Endothelial cell of umbilical vein (primary cell): ENCODE measurements around the gene CACNA1A. TPM values are rescaled to one million over a fixed set of nuclear protein-coding genes. Genes with fewer than 3 reads are reported as not detected.

ENCODE experiments used
- BruUV-seq: library from RNA; stranded (reverse); fragments of 400-500 nt; replicated peaks from 2 replicates; lab custom pipeline; 2021; lab: Mats Ljungman, UMichigan
- CTCF ChIA-PET: fragments of 300-600, 350-600 bp; sonication (Branson Sonifier 250); formaldehyde crosslinking; loops from one replicate; lab custom pipeline; 2021; ENCODE audit warnings: antibody characterized with exemption, inconsistent platforms; lab: Charles Lee
- POLR2A ChIA-PET: fragments of 300-600, 350-600 bp; sonication (Branson Sonifier 250); formaldehyde crosslinking; loops from one replicate; lab custom pipeline; 2021; ENCODE audit warnings: antibody characterized with exemption, inconsistent platforms; lab: Charles Lee
- DNase-seq: peaks from one replicate; pipeline ENCODE4 v3.0.0-alpha.2; 2011; ENCODE audit warnings: low read depth, low spot score
- FAIRE-seq: peaks from 2 replicates; lab custom pipeline; 2011; peaks lifted over from hg19 to GRCh38; lab: Jason Lieb, UNC
- H2AFZ ChIP-seq: 2 replicates; pipeline ENCODE4 v1.6.0; 2012; ENCODE audit warnings: low read depth, low read length, control low read depth, inconsistent platforms
- H3K27ac ChIP-seq: 2 replicates; pipeline ENCODE4 v1.5.1; 2011; ENCODE audit warnings: low read depth, mild to moderate bottlenecking, control low read depth, low read length, moderate library complexity; ENCODE audit not compliant: insufficient read depth
- H3K27me3 ChIP-seq, 2 experiments: 2 replicates each; pipeline versions ENCODE4 v1.6.0 to v1.6.1; 2011; ENCODE audit warnings: low read length in 2 of 2, mixed read lengths in 1 of 2; ENCODE audit not compliant: control insufficient read depth in 2 of 2, insufficient read depth in 2 of 2
- H3K36me3 ChIP-seq, 2 experiments: 2 replicates in 1 of 2; 3 replicates in 1 of 2; pipeline ENCODE4 v1.5.1; 2011; ENCODE audit warnings: low read length in 2 of 2, mild to moderate bottlenecking in 1 of 2, moderate library complexity in 1 of 2; ENCODE audit not compliant: control insufficient read depth in 2 of 2, insufficient read depth in 2 of 2; ENCODE audit errors: extremely low read depth in 1 of 2
- H3K4me1 ChIP-seq: 3 replicates; pipeline ENCODE4 v1.5.1; 2011; ENCODE audit warnings: mild to moderate bottlenecking, low read length; ENCODE audit not compliant: control insufficient read depth, insufficient read depth; ENCODE audit errors: extremely low read depth
- H3K4me2 ChIP-seq: 2 replicates; pipeline ENCODE4 v1.6.1; 2011; ENCODE audit warnings: low read length, control low read depth, mixed read lengths; ENCODE audit not compliant: insufficient read depth
- H3K4me3 ChIP-seq, 3 experiments: fragments of 200-600 bp in 1 of 3; sonication (generic), shearing (Covaris generic) in 1 of 3; replicated peaks in 1 of 3; 2 replicates each; pipeline ENCODE4 v1.5.1; 2011 to 2016; ENCODE audit warnings: control low read depth in 3 of 3, low read length in 3 of 3, mild to moderate bottlenecking in 2 of 3, inconsistent platforms in 1 of 3, low read depth in 1 of 3, moderate library complexity in 1 of 3; ENCODE audit not compliant: insufficient read depth in 1 of 3
- H3K79me2 ChIP-seq: 2 replicates; pipeline ENCODE4 v1.6.0; 2012; ENCODE audit warnings: low read length, inconsistent platforms; ENCODE audit not compliant: control insufficient read depth, insufficient read depth
- H3K9ac ChIP-seq: replicated peaks from 2 replicates; pipeline ENCODE3; 2011; ENCODE audit warnings: low read length, control low read depth; ENCODE audit not compliant: insufficient read depth; ENCODE audit errors: extremely low read depth
- H3K9me1 ChIP-seq: replicated peaks from 3 replicates; pipeline ENCODE4 v1.6.0; 2011; ENCODE audit warnings: mild to moderate bottlenecking, low read length; ENCODE audit not compliant: control insufficient read depth, insufficient read depth; ENCODE audit errors: extremely low read depth
- H3K9me3 ChIP-seq: replicated peaks from 2 replicates; pipeline ENCODE4 v1.5.1; 2012; ENCODE audit warnings: low read length, inconsistent platforms; ENCODE audit not compliant: control insufficient read depth, insufficient read depth
- H4K20me1 ChIP-seq: replicated peaks from 2 replicates; pipeline ENCODE3; 2011; ENCODE audit warnings: mild to moderate bottlenecking, low read length; ENCODE audit not compliant: control insufficient read depth, insufficient read depth; ENCODE audit errors: extremely low read depth
- EZH2 ChIP-seq: IDR thresholded peaks from 2 replicates; pipeline ENCODE4 v1.6.1; 2012; ENCODE audit warnings: borderline replicate concordance, low read depth, mild to moderate bottlenecking, moderate library complexity, low read length, inconsistent platforms; ENCODE audit not compliant: severe bottlenecking
- FOS ChIP-seq: IDR thresholded peaks from 2 replicates; pipeline ENCODE4 v1.6.1; 2011; ENCODE audit warnings: mild to moderate bottlenecking, low read length, moderate library complexity, borderline replicate concordance; ENCODE audit not compliant: insufficient read depth
- GATA2 ChIP-seq: IDR thresholded peaks from 2 replicates; pipeline ENCODE4 v1.7.0; 2011; ENCODE audit warnings: low read depth, mild to moderate bottlenecking, moderate library complexity, mixed read lengths, low read length; ENCODE audit not compliant: insufficient read length, insufficient read depth
- MYC ChIP-seq: IDR thresholded peaks from one replicate; pipeline ENCODE4 v1.6.1; 2011; ENCODE audit warnings: mild to moderate bottlenecking, low read depth, low read length
- POLR2AphosphoS5 ChIP-seq: IDR thresholded peaks from 2 replicates; pipeline ENCODE4 v1.6.1; 2012; ENCODE audit warnings: low read depth, mild to moderate bottlenecking, control low read depth, low read length, moderate library complexity; ENCODE audit not compliant: insufficient read depth
- dilution Hi-C: fragments of 300-500 bp; cut with MboI; formaldehyde crosslinking; loops from one replicate; pipeline ENCODE4 v1.15.0; 2019; ENCODE audit warnings: low sequenced_read_pairs; ENCODE audit not compliant: extremely low pct_ligation_motif_present
- intact Hi-C: fragments of 100-400 bp; cut with micrococcal nuclease; formaldehyde crosslinking; loops from one replicate; pipeline ENCODE4 v1.10.0; 2022
- polyA plus RNA-seq, 4 experiments: library from polyadenylated mRNA; depleted of rRNA in 3 of 4; stranded (reverse) in 3 of 4; unstranded in 1 of 4; fragments of >200 nt; gene quantifications; 2 replicates each; pipeline versions ENCODE4 v1.2.1 to v1.2.3, GENCODE V29; 2011 to 2012; ENCODE audit warnings: missing spikeins in 1 of 4
- total RNA-seq: library from RNA; stranded (reverse); gene quantifications from 2 replicates; pipeline ENCODE4 v1.2.3, GENCODE V29; 2021

Gene CACNA1A
- total and polyA plus RNA-seq, 2 donors (not counting 3 experiments of a cell fraction or from before 2014, with no cell fraction given), result 0.17 to 0.38 TPM

DNA sequence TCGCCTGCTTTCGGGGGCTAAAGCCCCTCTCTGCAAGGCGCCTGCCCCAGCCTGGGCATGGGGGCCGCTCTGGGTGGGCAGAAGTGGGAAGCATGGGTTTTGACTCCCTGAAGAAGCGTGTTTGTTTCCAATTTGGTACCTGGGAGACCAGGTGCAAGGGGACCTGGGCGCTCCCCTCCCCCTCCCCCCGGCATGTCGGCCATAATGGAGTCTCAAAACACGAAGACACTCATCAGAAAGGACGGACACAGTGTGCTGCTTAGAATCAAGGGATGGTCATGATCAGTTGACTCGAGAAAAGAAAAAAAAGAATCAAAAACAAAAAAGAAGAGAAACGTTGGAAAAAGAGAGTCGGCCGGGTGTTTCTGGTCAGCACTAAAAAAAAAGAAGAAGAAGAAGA is 279.3 kb downstream of the CACNA1A start:
- H3K9me3 ChIP-seq, result no peaks in the 10 kb centered on the region
- H3K79me2 ChIP-seq, result no peaks in the 10 kb centered on the region
- no peak overlapping the region for H3K27ac ChIP-seq
- no peak for DNase-seq
- no peaks in the 10 kb centered on the region for H3K4me1 ChIP-seq
- dilution Hi-C loops, result no loop called here
- H4K20me1 ChIP-seq, result no peaks in the 10 kb centered on the region
- H3K9me1 ChIP-seq, result no peaks in the 10 kb centered on the region
- no peak overlapping the region for H3K4me3 ChIP-seq
- POLR2A ChIA-PET, result no interaction called here
- no peak for FAIRE-seq
- H3K36me3 ChIP-seq, result no peaks in the 10 kb centered on the region
- H2AFZ ChIP-seq, result no peak overlapping the region
- no TSS peak for BruUV-seq
- H3K4me2 ChIP-seq, result no peak overlapping the region
- intact Hi-C loops, result no loop called here
- H3K27me3 ChIP-seq, result peaks cover 0 to 2% of the 10 kb centered on the region in 2 experiments
- TF ChIP-seq POLR2AphosphoS5 (no peak), GATA2 (no peak), MYC (no peak), FOS (no peak)
- CTCF ChIA-PET, result no interaction called here
- H3K9ac ChIP-seq, result no peak overlapping the region

DNA sequence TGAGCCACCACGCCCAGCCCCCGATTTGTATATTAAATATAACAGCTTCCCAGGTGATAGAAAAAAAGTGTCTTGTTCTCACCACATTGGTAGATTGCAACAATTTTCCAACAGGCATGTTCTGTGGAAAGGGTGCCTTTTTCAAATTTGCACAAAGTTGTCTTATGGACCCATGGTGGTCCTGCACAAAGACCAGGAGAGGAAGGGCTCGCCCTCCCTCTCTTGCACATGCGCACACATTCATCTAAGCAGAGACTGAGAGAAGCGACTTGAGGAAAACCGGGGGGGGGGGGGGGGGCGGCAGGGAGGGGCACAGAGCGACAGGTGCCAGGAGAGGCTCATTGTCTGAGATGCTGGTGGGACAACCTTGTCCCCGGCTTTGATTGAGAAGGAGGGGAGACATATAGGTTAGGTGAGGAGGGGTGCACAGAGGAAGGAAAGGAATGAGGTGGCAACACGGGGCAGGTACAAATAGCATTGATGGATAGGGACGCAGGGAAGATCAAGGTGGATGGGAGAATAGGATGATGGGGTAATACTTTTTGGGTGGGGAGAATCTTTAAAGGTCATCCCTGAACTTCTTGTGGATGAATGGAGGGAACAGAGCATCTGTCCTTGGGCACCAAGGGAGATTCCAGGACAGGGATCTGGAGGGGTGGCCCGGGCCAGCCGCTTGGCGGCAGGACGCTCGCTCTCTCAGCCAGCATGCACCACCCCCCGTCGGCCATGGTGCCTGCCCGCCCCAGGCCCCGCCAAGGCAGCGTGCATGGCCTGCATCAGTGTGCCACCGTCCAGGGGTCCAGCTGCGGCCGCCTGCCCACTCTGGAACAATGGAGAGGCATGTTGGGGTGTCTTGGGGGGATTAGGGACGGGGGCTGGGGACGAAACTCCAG is 280.1 kb downstream of the CACNA1A start:
- DNase-seq (no peak), FAIRE-seq (no peak)
- Histone ChIP-seq H3K4me2 (no peak overlapping the region), H4K20me1 (no peaks in the 10 kb centered on the region), H3K9me1 (no peaks in the 10 kb centered on the region), H3K4me3 (no peak overlapping the region), H3K79me2 (no peaks in the 10 kb centered on the region), H2AFZ (no peak overlapping the region), H3K27ac (no peak overlapping the region), H3K9ac (no peak overlapping the region), H3K36me3 (no peaks in the 10 kb centered on the region), H3K27me3 (no peaks in the 10 kb centered on the region), H3K4me1 (no peaks in the 10 kb centered on the region), H3K9me3 (no peaks in the 10 kb centered on the region)
- TF ChIP-seq MYC, result no peak
- no peak for TF ChIP-seq POLR2AphosphoS5
- no peak for TF ChIP-seq EZH2
- BruUV-seq, result no TSS peak
- intact Hi-C loops, result no loop called here
- dilution Hi-C loops, result no loop called here
- ChIA-PET POLR2A (no interaction called here), CTCF (no interaction called here)
